Stimulated activated CD4-positive, alpha-beta T cell treated with anti-CD3 and anti-CD28 coated beads, Interleukin-12 subunit alpha, Interleukin-12 subunit beta, amount 100 ng/mL, for 4 hours (primary cell): ENCODE data around the gene CEP112.

Experiments
- DNase-seq: peaks from one replicate; pipeline ENCODE4 v3.0.0-alpha.2; 2020

The CEP112 gene

GRCh38 chr17:66056148-66056547 is 135.8 kb downstream of the CEP112 start:
- no peak for DNase-seq

GRCh38 chr17:66054242-66054641 is 137.7 kb downstream of the CEP112 start:
- DNase-seq: no peak

- DNase-seq: no peak
Observed at GRCh38 chr17:66044083-66044482, 147.8 kb downstream of the CEP112 start.

GRCh38 chr17:66043419-66043818 is 148.5 kb downstream of the CEP112 start:
- DNase-seq: no peak

DNA sequence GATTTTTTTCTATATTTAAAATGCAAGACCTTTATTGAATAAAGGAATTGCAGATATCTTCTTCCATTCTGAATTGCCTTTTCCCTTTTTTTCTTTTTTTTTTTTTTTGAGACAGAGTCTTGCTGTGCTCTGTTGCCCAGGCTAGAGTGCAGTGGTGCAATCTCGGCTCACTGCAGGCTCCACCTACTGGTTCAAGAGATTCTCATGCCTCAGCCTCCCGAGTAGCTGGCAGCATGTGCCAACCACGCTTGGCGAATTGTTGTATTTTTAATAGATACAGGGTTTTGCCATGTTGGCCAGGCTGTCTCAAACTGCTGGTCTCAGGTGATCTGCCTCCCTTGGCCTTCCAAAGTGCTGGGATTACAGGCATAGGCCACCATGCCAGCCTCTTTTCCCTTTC is 151.5 kb downstream of the CEP112 start:
- DNase-seq: no peak

GRCh38 chr17:66038125-66038524 is 153.8 kb downstream of the CEP112 start:
- DNase-seq: no peak

GRCh38 chr17:66037221-66037620 is 154.7 kb downstream of the CEP112 start:
- DNase-seq: no peak

DNA sequence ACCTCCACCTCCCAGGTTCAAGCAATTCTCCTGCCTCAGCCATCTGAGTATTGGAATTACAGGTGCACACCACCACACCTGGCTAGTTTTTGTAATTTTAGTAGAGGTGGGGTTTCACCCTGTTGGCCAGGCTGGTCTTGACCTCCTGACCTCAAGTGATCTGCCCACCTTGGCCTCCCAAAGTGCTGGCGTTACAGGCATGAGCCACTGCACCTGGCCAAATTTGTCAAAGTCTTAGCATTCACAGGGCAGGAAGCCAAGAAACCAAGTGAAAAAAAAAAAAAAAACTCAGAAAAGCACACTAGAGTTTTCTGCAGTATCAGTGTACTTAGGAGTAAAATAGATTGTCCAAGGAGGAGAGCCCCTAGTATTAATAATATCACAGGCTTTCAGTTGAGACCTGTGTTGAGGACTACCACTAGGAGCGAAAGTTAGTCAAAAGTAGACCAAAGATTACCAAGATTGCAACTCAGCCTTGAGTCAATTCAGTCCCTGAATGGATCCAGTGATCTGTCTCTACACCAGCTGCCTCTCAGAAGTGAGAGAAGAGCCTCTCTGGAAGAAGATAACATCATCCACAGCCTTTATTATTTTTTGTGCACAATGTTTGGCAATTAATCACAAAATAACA is 159.7 kb downstream of the CEP112 start:
- DNase-seq: no peak

GRCh38 chr17:66025551-66025950 is 166.4 kb downstream of the CEP112 start:
- no peak for DNase-seq

- no peak for DNase-seq
Observed at GRCh38 chr17:66021757-66022156, 170.2 kb downstream of the CEP112 start.

DNA sequence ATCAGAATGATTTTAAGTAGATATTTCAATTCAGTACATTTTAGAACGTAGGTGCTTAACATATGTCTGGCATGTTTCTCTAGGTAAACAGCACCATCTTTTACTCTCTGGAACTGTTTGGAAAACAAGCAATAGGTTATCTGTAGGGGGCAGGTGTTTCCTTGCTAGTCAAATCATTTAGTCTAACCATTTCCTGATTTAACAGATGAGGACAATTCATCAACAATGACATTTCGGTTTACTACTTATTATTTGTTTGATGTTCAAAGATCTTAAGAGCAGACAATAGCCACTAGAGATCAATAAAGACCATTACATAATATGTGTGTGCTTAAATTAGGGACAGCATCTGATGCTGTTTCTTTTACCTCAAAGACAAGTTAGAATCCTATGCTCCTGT is 173.1 kb downstream of the CEP112 start:
- no peak for DNase-seq

GRCh38 chr17:66016231-66016630 is 175.7 kb downstream of the CEP112 start:
- DNase-seq: no peak

GRCh38 chr17:66008680-66009079 is 183.3 kb downstream of the CEP112 start:
- no peak for DNase-seq

- DNase-seq: no peak
Observed at GRCh38 chr17:66006654-66007053, 185.3 kb downstream of the CEP112 start.

GRCh38 chr17:66002812-66003211 is 189.1 kb downstream of the CEP112 start:
- DNase-seq: no peak

- DNase-seq: no peak
Observed at GRCh38 chr17:66002063-66002585, 189.8 kb downstream of the CEP112 start.

DNA sequence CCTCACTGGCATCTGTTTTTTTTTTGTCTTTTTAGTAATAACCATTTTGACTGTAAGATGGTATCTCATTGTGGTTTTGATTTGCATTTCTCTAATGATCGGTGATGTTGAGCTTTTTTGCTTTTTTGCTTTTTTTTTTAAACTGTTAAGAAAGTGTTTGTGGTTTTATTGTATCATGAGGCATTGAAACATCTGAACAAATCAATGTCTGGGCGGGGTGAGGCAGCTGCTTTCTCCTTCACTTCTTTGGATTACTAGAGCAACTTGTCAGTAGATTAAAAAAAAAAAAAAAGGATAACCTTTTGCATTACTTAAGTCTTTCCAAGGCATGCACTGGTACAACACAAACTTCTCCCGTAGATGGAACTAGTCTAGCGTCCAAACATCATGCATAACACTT is 191.7 kb downstream of the CEP112 start:
- no peak for DNase-seq

GRCh38 chr17:65998675-65999074 is 193.3 kb downstream of the CEP112 start:
- DNase-seq: no peak

GRCh38 chr17:65994679-65995078 is 197.3 kb downstream of the CEP112 start:
- DNase-seq: no peak

GRCh38 chr17:65994114-65994513 is 197.8 kb downstream of the CEP112 start:
- DNase-seq: no peak

GRCh38 chr17:65990593-65990992 is 201.3 kb downstream of the CEP112 start:
- DNase-seq: no peak

- no peak for DNase-seq
Observed at GRCh38 chr17:65988451-65988850, 203.5 kb downstream of the CEP112 start.

DNA sequence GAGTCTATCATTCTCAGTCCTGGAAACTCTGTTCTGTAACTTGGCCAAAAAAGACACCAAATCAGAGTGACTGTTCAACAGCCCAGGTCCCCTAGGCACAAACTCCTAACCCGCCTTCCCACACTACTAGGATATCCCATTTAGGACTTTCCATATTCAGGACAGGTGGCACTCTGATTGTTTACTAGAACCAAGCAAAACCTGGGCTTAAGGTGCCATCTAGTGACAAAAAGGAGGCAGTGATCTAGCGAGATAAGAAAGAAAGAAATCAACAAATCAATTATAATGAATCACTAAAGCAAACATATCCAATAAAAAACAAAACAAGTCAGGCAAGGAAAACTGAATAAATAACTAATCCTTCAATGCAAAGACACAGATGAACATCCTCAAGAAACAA is 203.9 kb downstream of the CEP112 start:
- DNase-seq: no peak

GRCh38 chr17:65985571-65985970 is 206.4 kb downstream of the CEP112 start:
- DNase-seq: no peak

DNA sequence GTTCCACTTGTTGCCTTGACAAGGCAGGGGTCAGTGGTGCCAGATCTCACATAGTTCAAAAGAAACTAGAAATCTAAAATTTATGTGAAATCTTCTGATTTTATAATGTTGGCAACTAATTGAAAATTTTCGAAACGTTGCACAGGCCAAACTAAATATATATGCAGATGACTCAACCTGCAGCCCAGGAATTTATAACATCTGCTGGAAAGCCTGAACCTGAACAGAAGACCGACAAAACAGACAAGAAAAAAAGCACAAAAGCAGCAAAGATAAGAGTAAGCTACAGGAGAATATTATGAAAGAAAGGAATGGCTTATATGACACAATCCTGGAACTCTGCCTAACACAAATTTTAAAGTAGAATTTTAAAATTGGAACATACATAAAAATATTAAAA is 207.6 kb downstream of the CEP112 start:
- no peak for DNase-seq
